CD4-positive, alpha-beta T cell treated with Interleukin-4 for 4 hours (primary cell): Measurements from ENCODE around the gene PLEKHA8.

Experiments used
- DNase-seq: peaks from one replicate; pipeline ENCODE4 v3.0.0-alpha.2; 2020

Gene PLEKHA8

DNA sequence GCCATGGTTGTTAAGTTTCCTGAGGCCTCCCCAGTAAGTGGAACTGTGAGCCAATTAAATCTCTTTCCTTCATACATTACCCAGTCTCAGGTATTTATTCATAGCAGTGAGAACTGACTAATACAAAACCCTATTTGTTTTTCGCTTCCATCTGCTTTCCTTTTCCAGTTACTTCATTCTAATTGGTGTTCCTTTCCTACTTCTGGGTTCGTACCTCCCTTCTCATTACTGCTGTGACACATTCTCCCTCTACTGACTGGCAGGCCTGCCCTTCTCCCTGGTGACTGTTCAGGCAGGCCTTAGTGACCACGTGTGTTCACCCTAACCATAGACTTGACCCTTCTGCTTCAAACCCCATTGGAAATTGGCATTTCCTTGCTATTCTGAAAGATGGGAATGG, 144.2 kb downstream of the PLEKHA8 start:
- DNase-seq, result no peak

GRCh38 chr7:30173058-30173897, 145.1 kb downstream of the PLEKHA8 start:
- no peak for DNase-seq

- DNase-seq, result no peak
These were observed 147.0 kb downstream of the PLEKHA8 start for GRCh38 chr7:30175180-30175579.

DNA sequence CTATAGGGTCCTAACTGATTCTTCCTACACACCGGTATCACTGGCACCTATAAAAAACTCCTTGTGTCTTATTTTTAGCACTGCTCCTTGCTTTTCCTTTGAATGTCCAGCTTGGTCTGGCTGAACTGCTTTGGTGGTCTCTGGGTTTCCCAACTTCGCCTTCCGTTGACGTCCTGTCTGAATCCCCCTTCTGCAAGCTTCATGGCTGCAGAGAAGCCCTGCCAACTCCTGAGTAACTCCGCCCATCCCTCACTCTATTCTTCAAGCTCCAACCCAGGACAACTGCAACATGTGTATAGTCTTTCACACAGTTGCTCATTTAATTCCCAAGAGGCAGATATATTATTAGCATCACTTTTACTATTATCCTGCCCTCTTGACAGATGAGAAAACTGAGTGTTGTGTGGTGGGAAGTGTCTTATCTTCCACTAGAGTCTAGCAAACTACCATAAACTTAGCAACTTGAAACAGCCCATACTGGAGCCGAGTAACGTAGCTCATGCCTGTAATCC, 147.5 kb downstream of the PLEKHA8 start:
- no peak for DNase-seq

- DNase-seq, result no peak
These were observed 148.4 kb downstream of the PLEKHA8 start for GRCh38 chr7:30176463-30177109.

- DNase-seq, result no peak
These were observed 149.0 kb downstream of the PLEKHA8 start for GRCh38 chr7:30177186-30177585.

- DNase-seq, result no peak
These were observed 149.8 kb downstream of the PLEKHA8 start for GRCh38 chr7:30177965-30178364.

DNA sequence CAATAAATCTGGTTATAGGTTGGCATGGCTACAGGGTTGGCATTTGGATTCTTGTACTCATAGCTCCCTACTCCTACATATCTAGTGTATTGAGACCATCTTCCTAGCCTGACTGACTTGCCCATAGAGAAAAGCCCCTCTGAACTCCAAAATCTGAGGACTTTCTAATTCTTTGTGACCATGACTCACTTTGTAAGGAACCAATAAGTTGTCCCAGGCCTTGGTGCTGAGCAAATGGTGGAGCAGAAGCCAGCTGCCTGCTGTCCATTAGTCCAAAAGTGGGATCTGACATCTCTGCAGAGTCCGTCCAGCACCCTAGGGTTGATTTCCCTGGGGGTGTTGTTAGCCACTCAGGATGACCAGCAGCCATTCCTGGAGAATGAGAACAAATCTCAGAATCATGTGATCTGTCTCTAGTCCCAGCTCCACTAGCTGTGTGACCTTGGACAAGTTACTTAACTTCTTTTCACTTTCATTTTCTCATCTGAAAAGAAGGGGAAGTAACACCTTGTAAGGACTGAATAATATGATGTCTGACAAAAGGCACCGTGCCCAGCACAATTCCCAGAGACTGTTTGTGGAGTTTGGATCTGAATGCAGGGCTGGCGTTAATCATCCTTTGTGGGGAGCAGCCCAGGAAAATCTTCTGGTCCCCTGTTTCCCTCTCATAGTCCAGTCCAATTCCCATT, 150.7 kb downstream of the PLEKHA8 start:
- peak; percentile 10 for DNase-seq
